Measurements from ENCODE around the gene RNF26.

Gene RNF26

DNA sequence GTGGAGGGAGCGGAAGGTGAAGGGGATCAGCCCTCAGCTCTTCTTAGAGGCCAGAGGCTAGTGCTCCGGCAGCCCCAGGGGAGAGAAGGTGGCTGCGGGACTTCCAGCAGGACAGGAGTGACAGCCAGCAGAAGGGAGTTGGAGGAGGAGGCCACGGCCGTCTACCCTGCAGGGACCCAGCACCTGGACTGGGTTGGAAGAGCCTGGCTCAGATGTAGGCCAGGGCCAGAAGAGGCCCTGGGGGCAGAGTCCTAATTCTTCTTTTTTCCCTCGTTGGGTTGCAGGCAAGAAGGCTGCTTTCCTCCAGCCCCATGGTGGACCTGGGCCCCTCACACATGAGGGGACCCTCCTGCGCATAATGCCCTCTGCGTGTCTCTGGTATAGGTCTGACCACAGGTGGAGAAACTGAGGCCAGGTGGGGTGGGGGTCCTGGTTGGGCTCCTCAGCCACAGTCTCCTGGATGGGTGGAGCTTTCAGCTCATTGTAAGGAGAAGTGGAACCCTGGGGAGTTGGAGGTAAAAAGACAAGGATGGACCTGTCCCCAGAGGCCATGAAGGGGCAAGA, 15.1 kb upstream of the RNF26 start:
- H3K4me3 ChIP-seq (ENCODE audit: low read length) = no peak overlapping the region
- TF ChIP-seq, protein P1, sequence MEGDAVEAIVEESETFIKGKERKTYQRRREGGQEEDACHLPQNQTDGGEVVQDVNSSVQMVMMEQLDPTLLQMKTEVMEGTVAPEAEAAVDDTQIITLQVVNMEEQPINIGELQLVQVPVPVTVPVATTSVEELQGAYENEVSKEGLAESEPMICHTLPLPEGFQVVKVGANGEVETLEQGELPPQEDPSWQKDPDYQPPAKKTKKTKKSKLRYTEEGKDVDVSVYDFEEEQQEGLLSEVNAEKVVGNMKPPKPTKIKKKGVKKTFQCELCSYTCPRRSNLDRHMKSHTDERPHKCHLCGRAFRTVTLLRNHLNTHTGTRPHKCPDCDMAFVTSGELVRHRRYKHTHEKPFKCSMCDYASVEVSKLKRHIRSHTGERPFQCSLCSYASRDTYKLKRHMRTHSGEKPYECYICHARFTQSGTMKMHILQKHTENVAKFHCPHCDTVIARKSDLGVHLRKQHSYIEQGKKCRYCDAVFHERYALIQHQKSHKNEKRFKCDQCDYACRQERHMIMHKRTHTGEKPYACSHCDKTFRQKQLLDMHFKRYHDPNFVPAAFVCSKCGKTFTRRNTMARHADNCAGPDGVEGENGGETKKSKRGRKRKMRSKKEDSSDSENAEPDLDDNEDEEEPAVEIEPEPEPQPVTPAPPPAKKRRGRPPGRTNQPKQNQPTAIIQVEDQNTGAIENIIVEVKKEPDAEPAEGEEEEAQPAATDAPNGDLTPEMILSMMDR (conservative IDR thresholded peaks at IDR 0.05; ENCODE audit: low read length) = no peak
- no peak for DNase-seq (ENCODE audit: low read depth)

DNA sequence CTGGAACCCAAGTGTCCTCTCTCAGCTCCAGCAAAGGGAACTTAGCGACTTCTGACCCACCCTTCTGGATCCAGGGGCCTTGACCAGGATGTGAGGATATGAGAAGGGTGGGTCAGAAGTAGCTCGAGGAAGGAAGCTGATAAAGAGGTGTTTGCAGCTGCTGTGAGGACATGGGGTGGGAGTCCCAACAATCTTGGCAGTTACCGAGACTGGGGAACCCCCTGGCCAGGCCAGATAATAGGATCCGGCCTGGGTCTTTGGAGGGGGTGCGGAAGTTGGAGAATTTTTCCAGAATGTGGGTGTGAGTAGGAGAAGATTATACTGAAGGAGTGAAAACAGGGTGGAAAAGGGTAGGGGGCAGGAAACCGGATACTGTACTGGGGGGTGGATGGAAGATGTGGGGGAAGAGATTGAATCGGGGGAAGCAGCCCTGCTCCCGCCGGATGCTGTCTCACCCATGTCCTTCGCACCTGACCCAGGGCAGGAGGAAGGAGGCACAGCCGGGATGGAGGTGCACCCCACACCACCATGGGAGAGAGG, 14.6 kb upstream of the RNF26 start:
- no peak overlapping the region for H3K4me3 ChIP-seq (ENCODE audit: low read length)
- TF ChIP-seq, protein P1 (conservative IDR thresholded peaks at IDR 0.05; ENCODE audit: low read length) = no peak
- no peak for DNase-seq (ENCODE audit: low read depth)

DNA sequence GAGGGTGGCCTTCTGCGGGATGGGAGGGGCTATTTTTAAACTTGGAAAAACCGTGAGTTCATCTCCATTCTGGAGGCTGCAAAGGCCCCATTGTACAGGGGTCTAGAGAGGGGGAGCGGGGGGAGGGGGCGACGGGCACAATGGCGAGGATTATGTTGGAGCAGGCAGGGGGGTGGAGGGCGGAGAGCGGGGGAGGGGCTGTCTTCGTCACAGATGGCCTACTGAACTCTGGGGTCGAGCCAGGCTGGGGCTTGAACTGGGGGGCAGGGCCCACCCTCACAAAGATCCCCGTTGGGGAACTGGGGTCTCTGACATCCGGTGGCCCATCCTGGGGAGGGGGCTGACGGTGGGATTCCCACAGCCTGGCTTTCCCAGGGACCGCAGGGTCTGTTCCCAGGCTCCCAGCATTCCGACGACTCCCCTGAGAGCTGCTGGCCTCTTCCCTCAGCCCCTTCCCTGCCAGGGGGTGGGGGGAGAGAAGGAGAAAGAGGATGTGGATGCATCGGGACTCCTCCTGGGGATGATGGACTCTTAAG, 14.0 kb upstream of the RNF26 start:
- H3K4me3 ChIP-seq (ENCODE audit: low read length) = peak overlapping the region; percentile 39
- DNase-seq (ENCODE audit: low read depth) = no peak
- TF ChIP-seq, protein P1 (conservative IDR thresholded peaks at IDR 0.05; ENCODE audit: low read length) = no peak

DNA sequence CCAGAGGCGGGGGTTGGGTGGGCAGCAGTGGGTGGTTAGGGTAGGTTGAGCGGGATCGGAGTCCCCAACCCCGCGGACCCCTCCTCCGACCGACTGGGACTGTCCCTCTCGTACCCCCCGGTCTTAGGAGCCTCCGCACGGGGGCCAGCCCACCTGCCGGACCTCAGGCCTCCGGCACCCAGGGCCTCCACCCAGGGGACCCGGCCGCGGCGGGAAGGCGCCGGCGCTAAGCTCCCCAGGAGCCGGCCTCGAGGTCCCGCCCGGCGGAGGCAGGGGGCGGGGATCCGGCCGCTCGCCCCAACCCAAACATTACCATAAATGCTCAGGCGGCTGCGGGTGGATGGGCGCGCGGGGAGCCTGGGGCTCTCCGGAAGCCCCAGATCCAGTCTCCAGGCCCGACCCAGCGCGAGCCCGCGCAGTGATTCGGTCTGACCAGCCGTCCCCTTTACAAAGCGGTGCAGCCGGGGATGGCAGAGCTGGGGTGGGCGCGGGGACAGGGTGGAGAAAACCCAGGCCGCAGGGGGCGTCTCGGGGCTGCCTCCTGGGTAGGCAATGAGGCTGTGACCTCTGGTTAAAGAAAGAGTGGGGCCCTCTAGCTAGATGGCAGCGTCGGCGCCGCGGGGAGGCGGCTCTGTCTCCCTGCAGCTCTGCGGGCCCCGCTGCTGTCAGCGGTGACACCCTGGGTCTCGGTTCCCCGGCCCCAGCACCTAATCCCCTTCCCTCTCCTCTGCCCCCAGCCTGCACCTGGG, 13.4 kb upstream of the RNF26 start:
- H3K4me3 ChIP-seq (ENCODE audit: low read length) = peak overlapping the region; percentile 50
- TF ChIP-seq, protein P1 (conservative IDR thresholded peaks at IDR 0.05; ENCODE audit: low read length) = no peak
- DNase-seq (ENCODE audit: low read depth) = peak; percentile 58

DNA sequence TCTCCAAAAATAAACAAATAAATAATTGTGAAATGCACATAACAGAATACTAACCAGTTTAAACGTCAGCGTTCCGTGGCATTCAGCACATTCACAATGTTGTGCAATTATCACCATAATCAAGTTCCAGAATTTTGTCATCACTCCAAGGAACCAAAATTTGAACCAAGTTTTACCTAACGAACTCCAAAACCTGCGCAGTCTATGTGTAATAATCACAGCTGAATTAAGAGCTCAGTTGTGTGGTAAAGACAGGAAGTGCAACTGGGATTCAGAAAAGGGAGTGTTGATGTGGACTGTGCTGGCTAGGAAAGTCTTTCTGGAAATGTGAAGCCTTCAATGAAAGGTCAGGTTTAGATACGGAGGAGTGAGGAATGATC, 12.0 kb upstream of the RNF26 start:
- H3K4me3 ChIP-seq (ENCODE audit: low read length) = no peak overlapping the region
- no peak for DNase-seq (ENCODE audit: low read depth)

DNA sequence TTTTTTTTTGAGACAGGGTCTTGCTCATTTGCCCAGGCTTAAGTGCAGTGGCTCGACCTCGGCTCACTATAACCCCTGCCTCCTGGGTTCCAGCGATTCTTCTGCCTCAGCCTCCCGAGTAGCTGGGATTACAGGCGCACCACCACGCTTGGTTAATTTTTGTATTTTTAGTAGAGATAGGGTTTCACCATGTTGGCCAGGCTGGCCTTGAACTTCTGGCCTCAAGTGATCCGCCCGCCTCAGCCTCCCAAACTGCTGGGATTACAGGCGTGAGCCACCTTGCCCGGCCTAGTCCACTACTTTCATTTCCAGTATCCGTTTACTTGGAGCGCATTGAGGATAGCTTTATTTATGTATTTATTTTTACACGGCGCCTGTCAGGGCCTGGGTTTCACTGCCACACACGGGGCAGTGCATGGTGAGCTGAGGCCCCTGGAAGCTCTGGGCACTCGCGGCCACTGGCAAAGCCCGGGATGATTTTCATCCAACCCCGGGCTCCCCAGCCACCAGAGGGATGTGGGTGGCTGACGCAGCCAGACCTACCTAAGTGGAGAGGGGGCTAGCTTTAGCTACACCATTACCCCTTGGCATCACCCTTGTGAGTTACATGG, 11.3 kb upstream of the RNF26 start:
- no peak for DNase-seq (ENCODE audit: low read depth)
- H3K4me3 ChIP-seq (ENCODE audit: low read length) = no peak overlapping the region
- TF ChIP-seq, protein P1 (conservative IDR thresholded peaks at IDR 0.05; ENCODE audit: low read length) = no peak

More for the DNA sequence above, 12.0 kb upstream of the RNF26 start:
- TF ChIP-seq, protein P1 (conservative IDR thresholded peaks at IDR 0.05; ENCODE audit: low read length) = 0 out of 2 replicates have a peak, but pooled peaks have one; percentile 20
